Measurements from ENCODE around the gene TCF4.
"Not testable (repeated sequence)": the region's sequence is repeated elsewhere in the genome, so short reads cannot be mapped to it uniquely, and the experiment has no call there.

The TCF4 gene

GRCh38 chr18:55473058-55473457, 114.9 kb downstream of the TCF4 start:
- H3K4me1 ChIP-seq (ENCODE audit: control insufficient read depth, low read length) = peaks cover 55% of the 10 kb centered on the region
- no peaks in the 10 kb centered on the region for H4K20me1 ChIP-seq (ENCODE audit: control insufficient read depth, insufficient read depth, low read depth, low read length)
- no peak for TF ChIP-seq CTCF (IDR thresholded peaks at IDR 0.05; ENCODE audit: low read depth, low read length, poor library complexity, severe bottlenecking)
- TF ChIP-seq EZH2phosphoT487 (IDR thresholded peaks at IDR 0.05; ENCODE audit: borderline replicate concordance, low read length) = no peak
- peaks cover 12% of the 10 kb centered on the region for H3K36me3 ChIP-seq (ENCODE audit: control insufficient read depth, low read length)
- H3F3A ChIP-seq (ENCODE audit: control insufficient read depth, insufficient read depth) = 0 out of 2 replicates have a peak, but pooled peaks cover 3% of the 10 kb centered on the region
- H3K79me2 ChIP-seq (ENCODE audit: control insufficient read depth, low read length) = peaks cover 98% of the 10 kb centered on the region
- no peaks in the 10 kb centered on the region for H3K9me3 ChIP-seq (ENCODE audit: control insufficient read depth, insufficient read depth, low read length)
- no peak overlapping the region for H3K27ac ChIP-seq (ENCODE audit: low read depth, low read length)
- H3K9me2 ChIP-seq (replicated peaks; ENCODE audit: control insufficient read depth, low read length) = no peaks in the 10 kb centered on the region
- H3K4me3 ChIP-seq (ENCODE audit: low read length) = no peak overlapping the region
- no peak overlapping the region for H3K4me2 ChIP-seq (ENCODE audit: low read length)
- no peaks in the 10 kb centered on the region for H3K27me3 ChIP-seq (ENCODE audit: control insufficient read depth, low read length)

GRCh38 chr18:55470826-55471225, 117.2 kb downstream of the TCF4 start:
- no peak for TF ChIP-seq CTCF (IDR thresholded peaks at IDR 0.05; ENCODE audit: low read depth, low read length, poor library complexity, severe bottlenecking)
- no peak for TF ChIP-seq EZH2phosphoT487 (IDR thresholded peaks at IDR 0.05; ENCODE audit: borderline replicate concordance, low read length)
- Histone ChIP-seq H3K36me3 (ENCODE audit: control insufficient read depth, low read length) (peaks cover 19% of the 10 kb centered on the region), H3K27ac (ENCODE audit: low read depth, low read length) (no peak overlapping the region), H3K79me2 (ENCODE audit: control insufficient read depth, low read length) (peaks cover 96% of the 10 kb centered on the region), H3K4me3 (ENCODE audit: low read length) (no peak overlapping the region), H3K9me3 (ENCODE audit: control insufficient read depth, insufficient read depth, low read length) (no peaks in the 10 kb centered on the region), H3F3A (ENCODE audit: control insufficient read depth, insufficient read depth) (peaks cover 13% of the 10 kb centered on the region), H3K4me2 (ENCODE audit: low read length) (no peak overlapping the region), H3K9me2 (replicated peaks; ENCODE audit: control insufficient read depth, low read length) (no peaks in the 10 kb centered on the region), H4K20me1 (ENCODE audit: control insufficient read depth, insufficient read depth, low read depth, low read length) (no peaks in the 10 kb centered on the region), H3K4me1 (ENCODE audit: control insufficient read depth, low read length) (peaks cover 60% of the 10 kb centered on the region), H3K27me3 (ENCODE audit: control insufficient read depth, low read length) (no peaks in the 10 kb centered on the region)

GRCh38 chr18:55469134-55469533, 118.9 kb downstream of the TCF4 start:
- peaks cover 77% of the 10 kb centered on the region for H3K4me1 ChIP-seq (ENCODE audit: control insufficient read depth, low read length)
- peaks cover 88% of the 10 kb centered on the region for H3K79me2 ChIP-seq (ENCODE audit: control insufficient read depth, low read length)

GRCh38 chr18:55466789-55467188, 121.2 kb downstream of the TCF4 start:
- peak overlapping the region; percentile 95 for H3K27ac ChIP-seq (ENCODE audit: low read depth, low read length)
- H4K20me1 ChIP-seq (ENCODE audit: control insufficient read depth, insufficient read depth, low read depth, low read length) = no peaks in the 10 kb centered on the region
- H3K79me2 ChIP-seq (ENCODE audit: control insufficient read depth, low read length) = peaks cover 86% of the 10 kb centered on the region

More at GRCh38 chr18:55469134-55469533, 118.9 kb downstream of the TCF4 start:
- not testable (repeated sequence) for H3K4me3 ChIP-seq (ENCODE audit: low read length); H4K20me1 ChIP-seq (ENCODE audit: control insufficient read depth, insufficient read depth, low read depth, low read length); H3K27ac ChIP-seq (ENCODE audit: low read depth, low read length); H3K4me2 ChIP-seq (ENCODE audit: low read length); H3K27me3 ChIP-seq (ENCODE audit: control insufficient read depth, low read length); H3K9me2 ChIP-seq (replicated peaks; ENCODE audit: control insufficient read depth, low read length); H3K9me3 ChIP-seq (ENCODE audit: control insufficient read depth, insufficient read depth, low read length)
- H3F3A ChIP-seq (ENCODE audit: control insufficient read depth, insufficient read depth) = peaks cover 27% of the 10 kb centered on the region
- H3K36me3 ChIP-seq (ENCODE audit: control insufficient read depth, low read length) = peaks cover 19% of the 10 kb centered on the region

More at GRCh38 chr18:55466789-55467188, 121.2 kb downstream of the TCF4 start:
- peaks cover 82% of the 10 kb centered on the region for H3K4me1 ChIP-seq (ENCODE audit: control insufficient read depth, low read length)
- H3K27me3 ChIP-seq (ENCODE audit: control insufficient read depth, low read length) = no peaks in the 10 kb centered on the region
- H3F3A ChIP-seq (ENCODE audit: control insufficient read depth, insufficient read depth) = peaks cover 26% of the 10 kb centered on the region
- peaks cover 37% of the 10 kb centered on the region for H3K36me3 ChIP-seq (ENCODE audit: control insufficient read depth, low read length)
- TF ChIP-seq CTCF (IDR thresholded peaks at IDR 0.05; ENCODE audit: low read depth, low read length, poor library complexity, severe bottlenecking) (no peak), EZH2phosphoT487 (IDR thresholded peaks at IDR 0.05; ENCODE audit: borderline replicate concordance, low read length) (no peak)
- no peaks in the 10 kb centered on the region for H3K9me3 ChIP-seq (ENCODE audit: control insufficient read depth, insufficient read depth, low read length)
- 0 out of 2 replicates have a peak overlapping the region, but pooled peaks have one; percentile 27 for H3K4me3 ChIP-seq (ENCODE audit: low read length)
- H3K9me2 ChIP-seq (replicated peaks; ENCODE audit: control insufficient read depth, low read length) = no peaks in the 10 kb centered on the region
- peak overlapping the region; percentile 72 for H3K4me2 ChIP-seq (ENCODE audit: low read length)

Measured in DOHH2 (cell line).